GM19023 (cell line): ENCODE results near the gene GTF2B.
A peak's percentile ranks its signal among the peaks of the same experiment; 100 is the strongest.
"Not testable (repeated sequence)": the region's sequence is repeated elsewhere in the genome, so short reads cannot be mapped to it uniquely, and the experiment has no call there.

Experiments used
- ATAC-seq: cut with Tn5 transposase; IDR thresholded peaks from one replicate; pipeline ENCODE4 v1.9.1; 2021; ENCODE audit warnings: mild to moderate bottlenecking, moderate library complexity; ENCODE audit not compliant: unreplicated experiment

GTF2B gene, protein sequence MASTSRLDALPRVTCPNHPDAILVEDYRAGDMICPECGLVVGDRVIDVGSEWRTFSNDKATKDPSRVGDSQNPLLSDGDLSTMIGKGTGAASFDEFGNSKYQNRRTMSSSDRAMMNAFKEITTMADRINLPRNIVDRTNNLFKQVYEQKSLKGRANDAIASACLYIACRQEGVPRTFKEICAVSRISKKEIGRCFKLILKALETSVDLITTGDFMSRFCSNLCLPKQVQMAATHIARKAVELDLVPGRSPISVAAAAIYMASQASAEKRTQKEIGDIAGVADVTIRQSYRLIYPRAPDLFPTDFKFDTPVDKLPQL

DNA sequence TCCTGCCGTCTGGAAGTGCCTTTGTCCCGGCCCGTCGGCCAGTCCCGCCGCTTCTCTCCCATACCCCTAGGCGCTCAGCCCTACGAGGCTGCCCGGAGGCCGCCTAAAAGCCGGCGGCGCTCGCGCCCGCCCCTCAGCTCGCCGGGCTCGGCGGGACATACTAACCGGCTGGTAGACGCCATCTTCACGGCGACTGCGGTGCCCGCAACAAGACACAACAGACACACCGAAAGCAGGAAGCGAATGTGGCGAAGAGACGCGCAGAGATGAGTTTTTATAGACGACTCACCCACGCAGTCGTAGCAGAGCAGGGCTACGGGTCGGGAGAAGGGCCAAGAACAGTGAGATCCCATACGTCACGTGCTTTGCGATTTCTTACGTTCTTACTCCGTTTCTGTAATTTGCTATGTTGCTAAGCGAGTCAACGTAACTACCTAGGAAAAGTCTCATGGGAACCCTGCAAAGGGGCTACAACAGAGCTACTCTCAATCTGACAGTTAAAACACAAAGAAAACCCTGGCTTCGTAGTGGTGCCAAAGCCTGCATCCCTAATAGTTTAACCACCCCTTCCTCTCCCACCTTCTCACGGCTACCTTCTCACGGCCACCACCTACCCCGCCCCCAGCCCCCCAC, at the start of gene GTF2B:
Gene GTF2B, minus strand, starts transcription at position 250 of the 633 bp plus-strand sequence. Its CDS starts 68 bp downstream, at position 182.
- ATAC-seq: peak; percentile 92

DNA sequence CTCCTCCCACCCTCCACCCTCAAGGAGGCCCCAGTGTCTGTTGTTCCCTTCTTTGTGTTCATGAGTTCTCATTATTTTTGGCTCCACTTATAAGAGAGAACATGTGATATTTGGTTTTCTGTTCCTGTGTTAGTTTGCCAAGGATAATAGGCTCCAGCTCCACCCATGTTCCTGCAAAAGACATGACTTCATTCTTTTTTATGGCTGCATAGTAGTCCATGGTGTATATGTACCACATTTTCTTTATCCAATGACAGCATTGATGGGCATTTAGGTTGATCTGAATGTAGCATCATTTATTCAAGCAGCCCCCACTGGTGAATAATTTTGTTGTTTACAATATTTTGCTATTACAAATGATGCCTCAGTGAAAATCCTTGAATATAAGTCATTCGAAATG, 47.2 kb upstream of the GTF2B start:
- not testable (repeated sequence) for ATAC-seq

DNA sequence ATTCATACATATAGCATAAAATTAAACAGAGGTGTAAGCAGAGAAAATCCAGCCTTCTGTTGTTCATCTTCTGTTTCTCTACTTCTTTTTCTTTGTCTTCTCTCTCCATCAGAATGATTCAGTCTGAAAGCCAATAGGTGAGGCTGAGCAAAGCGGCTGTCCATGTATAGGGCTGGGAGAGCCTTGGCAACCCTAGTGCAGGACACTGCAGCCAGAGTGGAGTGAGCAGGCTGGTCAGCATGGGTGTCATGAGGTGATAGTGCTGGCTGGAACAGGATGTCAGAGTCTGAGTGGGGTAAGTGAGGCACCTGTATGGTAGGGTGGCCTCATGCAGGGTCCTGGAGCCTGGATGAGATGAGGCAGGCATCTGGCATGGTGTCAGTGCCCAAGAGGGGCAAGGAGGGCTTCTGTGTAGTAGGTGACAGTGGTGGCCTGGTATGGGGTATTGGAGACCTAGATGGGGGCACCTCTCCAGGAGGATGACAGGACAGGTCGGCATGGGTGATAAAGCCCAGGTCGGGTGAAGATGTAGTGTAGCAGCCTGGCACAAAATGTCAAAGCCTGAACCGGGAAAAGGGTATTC, 45.5 kb upstream of the GTF2B start:
- no peak for ATAC-seq

DNA sequence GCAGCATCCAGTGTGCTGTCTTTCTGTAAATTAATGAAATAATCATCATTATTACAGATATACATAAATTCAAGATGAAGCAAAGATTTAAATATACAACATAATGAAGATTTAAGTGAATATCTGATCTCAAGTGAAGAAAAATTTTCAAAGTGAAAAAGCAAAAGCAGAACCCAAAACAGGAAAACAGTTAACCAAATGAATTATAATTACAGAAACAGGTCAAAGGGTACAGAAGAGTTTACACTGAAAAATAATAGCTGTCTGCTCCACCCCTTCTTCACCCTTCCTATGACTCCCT, 44.8 kb upstream of the GTF2B start:
- ATAC-seq: no peak

DNA sequence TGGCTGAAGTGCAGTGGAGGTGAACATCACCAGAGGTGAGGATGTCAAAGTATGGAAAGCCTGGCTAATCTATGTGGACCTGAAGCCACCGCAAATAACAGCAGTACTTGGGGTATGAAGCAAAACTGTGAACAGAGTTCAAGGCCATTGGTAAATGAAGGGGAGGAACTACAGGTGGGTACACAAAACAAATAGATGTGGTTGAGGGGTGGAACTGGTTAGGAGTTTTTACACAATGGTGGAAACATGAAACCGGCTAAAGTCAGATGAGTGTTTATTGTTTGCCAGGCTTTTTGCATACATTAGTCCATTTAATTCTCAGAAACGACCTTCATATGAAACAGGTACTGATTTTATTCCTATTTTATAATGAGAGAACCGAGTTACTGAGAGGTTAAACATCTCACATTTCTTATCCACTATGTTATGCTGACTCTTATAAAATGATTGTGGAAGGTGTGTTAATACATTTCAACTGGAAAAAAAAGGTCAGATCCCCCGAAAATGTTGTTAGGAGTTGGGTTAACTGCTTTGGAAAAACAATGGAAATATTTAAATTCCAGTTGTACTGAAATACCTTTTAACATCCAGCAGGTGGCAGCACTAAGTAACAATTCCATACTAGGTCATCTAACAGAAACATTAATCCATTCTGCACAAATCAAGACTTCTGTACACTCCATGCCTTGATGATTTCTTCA, 44.3 kb upstream of the GTF2B start:
- no peak for ATAC-seq

DNA sequence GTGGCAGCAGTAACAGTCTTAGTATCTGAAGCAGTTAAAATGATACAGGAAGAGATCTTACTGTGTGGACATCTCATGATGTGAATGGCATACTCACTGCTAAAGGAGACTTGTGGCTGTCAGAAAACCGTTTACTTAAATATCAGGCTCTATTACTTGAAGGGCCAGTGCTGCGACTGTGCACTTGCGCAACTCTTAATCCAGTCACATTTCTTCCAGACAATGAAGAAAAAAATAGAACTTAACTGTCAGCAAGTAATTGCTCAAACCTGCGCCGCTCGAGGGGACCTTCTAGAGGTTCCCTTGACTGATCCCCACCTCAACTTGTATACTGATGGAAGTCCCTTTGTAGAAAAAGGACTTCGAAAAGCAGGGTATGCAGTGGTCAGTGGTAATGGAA, 38.8 kb upstream of the GTF2B start:
- not testable (repeated sequence) for ATAC-seq

DNA sequence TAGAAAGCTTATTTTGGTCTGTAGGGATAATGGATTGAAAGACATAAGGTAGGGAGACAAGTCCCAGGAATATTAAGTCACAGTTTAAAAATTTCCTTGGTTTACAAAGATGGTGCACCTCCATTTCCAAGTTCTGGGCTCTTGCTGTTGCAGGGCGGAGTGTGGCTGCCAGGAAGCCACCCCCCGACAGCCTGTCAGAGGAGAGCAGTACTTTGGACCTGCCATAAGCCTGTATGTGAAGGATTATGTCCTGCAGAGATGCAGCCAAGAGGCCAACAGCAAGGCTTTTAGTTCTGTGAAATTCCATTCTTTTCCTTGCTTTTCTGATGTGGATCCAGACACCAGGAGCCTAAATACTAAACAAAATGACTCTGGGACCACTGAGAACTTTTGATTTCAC, 31.9 kb upstream of the GTF2B start:
- no peak for ATAC-seq

DNA sequence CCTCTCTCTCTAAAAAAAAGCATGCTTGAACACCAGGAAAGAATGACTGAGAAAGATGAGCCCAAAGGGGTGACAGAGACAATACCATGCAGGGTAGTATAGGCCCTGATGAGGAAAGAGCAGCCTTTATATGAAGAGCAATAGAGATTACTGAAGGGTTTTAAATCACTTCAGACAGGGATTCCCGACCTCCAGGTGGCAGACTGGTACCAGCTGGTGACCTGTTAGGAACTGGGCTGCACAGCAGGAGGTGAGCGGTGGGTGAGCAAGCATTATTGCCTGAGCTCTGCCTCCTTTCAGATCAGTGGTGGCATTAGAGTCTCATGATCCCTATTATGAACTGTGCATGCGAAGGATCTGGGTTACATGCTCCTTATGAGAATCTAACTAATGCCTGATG, 30.8 kb upstream of the GTF2B start:
- no peak for ATAC-seq

DNA sequence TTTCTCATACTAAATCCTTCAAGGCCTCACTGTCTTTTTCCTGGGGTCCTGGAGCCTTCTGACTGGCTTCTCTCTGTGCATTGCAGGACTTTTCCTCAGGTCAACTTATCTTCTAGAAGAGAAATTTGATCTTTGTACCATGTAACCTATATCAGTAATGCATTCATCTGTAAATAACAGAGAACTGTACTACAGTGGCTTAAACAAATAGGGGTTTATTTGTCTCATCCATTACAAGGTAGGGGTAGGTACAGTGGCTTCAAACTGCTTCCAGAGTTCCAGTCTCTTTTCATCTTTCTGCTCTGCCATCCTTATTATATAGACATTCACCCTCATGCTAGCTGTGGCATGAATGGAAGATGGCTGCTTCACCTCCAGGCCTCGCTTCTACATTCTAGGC, 29.5 kb upstream of the GTF2B start:
- no peak for ATAC-seq

DNA sequence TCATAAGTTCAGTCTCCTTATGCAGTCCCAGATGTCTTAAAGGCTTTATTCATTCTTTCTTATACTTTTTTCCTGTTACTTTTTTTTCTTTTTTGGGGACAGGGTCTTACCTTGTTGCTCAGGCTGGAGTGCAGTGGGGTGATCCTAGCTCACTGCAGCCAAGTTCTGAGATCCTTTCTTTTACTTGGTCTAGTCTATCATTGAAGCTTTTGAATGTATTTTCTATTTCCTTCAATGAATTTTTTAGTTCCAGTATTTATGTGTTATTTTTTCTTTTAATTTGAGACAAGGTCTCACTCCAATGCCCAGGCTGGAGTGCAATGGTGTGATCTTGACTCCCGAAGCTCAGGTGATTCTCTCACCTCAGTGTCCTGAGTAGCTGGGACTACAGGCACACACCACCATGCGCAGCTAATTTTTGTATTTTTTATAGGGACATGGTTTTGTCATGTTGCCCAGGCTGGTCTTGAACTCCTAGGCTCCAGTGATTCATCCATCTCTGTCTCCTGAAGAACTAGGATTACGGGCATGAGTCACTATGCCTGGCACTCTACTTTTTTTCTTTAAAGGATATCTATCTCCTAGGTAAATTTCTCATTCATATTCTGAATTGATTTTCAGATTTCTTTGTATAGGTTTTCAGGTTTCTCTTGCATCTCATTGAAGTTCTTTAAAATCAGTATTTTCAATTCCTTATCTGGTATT, 26.1 kb upstream of the GTF2B start:
- ATAC-seq: no peak

DNA sequence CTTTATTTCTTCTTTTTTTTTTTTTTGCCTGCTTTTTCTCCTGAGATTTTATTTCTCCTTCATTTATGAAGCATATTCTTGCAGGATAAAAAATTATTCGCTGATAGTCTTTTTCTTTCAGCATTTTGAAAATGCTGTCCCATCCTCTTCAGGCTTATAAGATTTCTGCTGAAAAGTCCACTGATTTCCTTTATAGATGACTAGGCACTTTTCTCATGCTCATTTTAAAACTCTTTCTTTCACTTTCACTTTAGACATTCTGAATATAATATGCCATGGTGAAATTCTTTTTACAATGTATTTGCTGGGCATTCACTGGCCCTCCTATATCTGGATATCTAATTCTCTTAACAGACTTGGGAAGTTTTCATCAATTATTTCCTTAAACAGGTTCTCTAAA, 25.5 kb upstream of the GTF2B start:
- ATAC-seq: no peak

DNA sequence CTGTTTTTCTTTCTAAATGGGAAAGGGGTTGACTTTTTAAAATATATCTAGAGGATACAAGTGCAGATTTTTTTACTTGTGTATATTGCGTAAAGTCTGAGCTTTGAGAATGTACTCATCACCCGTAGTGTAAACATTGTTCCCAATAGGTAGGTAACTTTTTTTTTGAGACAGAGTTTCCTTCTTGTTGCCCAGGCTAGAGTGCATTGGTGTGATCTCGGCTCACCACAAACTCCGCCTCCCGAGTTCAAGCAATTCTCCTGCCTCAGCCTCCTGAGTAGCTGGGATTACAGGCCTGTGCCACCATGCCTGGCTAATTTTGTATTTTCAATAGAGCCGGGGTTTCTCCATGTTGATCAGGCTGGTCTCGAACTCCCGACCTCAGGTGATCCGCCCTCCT, 20.4 kb upstream of the GTF2B start:
- not testable (repeated sequence) for ATAC-seq

DNA sequence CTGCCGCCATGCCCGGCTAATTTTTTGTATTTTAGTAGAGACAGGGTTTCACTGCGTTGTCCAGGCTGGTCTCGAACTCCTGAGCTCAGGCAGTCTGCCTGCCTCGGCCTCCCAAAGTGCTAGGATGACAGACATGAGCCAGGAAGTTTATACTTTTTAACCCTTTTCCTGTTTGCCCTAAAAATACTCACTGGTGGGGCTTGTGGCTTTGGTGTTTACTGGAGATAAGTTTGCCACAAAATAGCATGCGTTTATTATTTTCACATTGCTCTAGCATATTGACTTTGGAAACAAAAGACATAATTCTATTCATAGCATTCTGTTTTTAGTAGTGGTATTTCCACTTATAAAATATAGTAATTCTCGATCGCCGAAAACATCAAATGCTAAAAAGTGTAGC, 19.8 kb upstream of the GTF2B start:
- no peak for ATAC-seq

DNA sequence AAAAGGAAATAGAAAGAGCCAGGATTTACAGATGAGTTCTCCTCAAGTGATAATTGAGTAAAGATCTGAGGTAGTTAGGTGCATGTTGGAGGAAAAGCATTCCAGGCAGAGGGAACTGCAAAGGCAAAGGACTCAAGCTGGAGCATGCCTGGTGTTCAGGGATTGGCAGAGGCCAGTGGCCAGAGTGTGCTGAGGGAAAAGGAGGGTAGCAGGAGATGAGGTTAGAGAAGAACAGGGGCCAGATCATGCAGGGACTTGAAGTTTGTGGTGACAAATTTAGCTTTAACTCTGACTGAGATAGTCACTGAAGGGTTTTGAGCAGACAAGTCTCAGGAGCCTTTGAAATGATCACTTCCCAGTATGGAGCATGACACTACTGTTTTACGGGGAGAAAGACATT, 19.0 kb upstream of the GTF2B start:
- ATAC-seq: no peak

DNA sequence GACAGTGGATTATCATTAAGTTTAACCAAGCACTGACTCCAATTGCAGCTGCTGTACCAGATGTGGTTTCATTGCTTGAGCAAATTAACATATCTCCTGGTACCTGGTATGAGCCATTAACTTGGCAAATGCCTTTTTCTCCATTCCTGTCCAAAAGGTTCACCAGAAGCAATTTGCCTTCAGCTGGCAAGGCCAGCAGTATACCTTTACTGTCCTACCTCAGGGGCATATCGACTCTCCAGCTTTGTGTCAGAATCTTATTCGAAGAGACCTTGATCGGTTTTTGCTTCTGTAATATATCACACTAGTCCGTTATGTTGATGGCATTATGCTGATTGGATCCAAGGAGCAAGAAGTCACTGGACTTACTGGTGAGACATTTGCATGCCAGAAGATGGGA, 9.5 kb upstream of the GTF2B start:
- no peak for ATAC-seq

DNA sequence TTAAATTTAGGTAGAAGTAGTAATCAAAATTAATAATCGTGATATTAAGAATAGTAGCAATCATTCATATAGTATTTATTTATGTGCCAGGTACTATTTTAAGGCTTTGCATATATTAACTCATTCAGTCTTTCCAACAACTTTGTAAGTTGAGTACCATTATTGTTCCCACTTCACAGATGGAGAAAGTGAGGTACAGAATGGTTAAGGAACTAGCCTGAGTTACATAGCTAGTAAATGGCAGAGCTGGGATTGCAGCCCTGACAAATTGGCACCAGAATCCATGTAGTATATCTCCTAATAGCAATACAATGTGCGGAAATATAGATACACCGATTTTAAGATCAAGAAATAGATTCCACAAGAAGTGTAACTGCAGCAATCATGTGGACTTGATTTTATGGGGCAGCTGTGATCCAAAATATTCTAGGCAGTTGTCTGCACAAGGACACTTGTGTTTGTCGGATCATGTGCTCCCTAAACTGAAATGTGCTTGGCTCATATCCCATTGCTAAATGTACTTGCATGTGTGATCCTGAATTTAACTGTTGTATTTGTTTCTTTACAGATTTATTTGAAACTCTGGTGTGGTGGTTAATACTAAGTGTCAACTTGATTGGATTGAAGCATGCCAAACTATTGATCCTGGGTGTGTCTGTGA, 5.8 kb upstream of the GTF2B start:
- no peak for ATAC-seq

DNA sequence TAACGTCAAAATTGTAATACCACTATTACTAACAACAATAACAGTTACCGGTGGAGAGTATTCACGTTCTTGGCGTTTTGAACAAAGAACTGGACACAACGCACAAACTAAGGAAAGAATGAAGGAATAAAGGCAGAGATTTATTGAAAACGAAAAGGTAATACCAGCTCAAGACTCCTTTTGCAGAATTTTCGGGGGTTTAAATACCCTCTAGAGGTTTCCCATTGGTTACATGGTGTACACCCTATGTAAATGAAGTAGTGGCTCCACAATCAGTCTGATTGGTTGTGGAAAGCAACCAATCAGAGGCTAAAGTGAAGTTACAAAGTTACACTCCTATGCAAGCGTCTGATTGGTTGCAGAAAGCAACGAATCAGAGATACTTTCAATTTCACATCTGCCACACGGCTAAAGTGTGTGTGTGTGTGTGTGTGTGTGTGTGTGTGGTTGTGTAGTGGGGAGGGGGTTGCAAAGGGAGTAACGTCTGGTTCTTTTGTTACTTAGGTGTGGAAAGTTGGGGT, 1.1 kb upstream of the GTF2B start:
- no peak for ATAC-seq

DNA sequence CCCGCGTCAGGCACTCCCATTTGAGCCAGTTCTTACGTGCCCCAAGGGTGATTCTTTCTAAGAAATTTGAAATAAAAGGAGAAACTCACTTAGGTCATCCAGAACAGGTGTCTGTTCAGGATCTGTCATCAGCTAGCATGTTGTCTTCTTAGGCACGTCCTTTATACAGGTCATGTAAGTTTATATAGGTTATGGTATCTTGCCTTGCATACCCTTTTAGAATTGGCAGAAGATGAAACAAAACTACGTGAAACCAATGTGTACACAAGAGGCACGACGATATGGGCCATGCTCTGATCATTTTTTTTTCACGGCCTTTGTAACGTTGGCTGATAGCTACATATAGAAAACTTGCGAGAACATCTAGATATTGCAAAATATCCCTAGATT, 579 bp upstream of the GTF2B start:
- peak; percentile 1 for ATAC-seq

DNA sequence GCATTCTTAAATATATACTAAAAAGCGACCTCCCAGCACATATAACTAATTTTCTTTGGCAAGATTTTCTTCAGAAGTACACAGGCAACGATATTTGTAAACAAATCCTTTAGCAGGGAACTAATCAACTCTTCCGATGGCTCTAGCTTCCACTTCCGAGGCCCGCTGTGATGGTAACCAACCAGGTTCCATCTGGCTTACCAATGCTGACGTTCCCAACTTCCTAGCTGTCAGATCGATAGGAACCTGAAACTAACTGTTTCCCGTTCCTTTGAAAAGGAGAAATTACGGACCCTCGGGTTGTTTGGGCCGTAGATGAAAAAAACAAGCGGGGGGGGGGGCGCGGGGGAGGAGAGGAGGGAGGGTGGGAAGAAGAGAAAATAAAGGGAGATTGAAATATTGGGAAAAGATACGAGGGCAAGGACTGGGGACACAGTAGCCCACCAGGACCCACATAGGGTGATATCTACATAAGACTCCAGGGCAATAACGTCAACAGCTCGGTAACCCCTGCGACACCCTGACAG, 513 bp downstream of the GTF2B start:
- ATAC-seq: peak; percentile 12

DNA sequence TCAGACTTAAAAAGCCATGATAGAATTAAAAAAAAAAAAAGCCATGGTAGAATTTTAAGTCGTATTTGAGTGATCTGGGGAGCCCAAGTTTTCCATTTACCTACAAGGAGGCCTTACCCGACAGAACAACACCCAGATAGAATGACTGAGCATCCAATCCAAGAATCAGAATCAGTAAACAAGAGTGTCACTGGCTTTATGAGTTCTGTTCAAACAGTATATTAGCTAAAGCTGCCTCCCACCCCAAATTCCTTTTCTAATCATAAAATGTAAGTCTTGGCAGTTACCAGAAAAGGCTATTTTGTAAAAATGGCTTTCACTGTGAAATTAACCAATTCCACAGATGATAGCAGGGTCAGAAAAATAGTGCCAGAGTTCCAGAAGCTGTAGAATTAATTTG, 1.2 kb downstream of the GTF2B start:
- ATAC-seq: no peak
